HL-60 (cell line): Measurements from ENCODE around the gene TPPP2.

ENCODE experiments used
- DNase-seq, 2 experiments: peaks; one replicate each; pipeline ENCODE4 v3.0.0-alpha.2; 2010 to 2020; ENCODE audit warnings: low read depth in 1 of 2, low spot score in 1 of 2
- H3K27ac ChIP-seq: fragments of 250-450 bp; sonication (Bioruptor Pico); replicated peaks from 2 replicates; pipeline ENCODE4 v1.5.1; 2020; ENCODE audit warnings: mild to moderate bottlenecking, moderate library complexity
- H3K27me3 ChIP-seq: fragments of 250-450 bp; sonication (Bioruptor Pico); 2 replicates; pipeline ENCODE4 v1.5.1; 2021; ENCODE audit warnings: mild to moderate bottlenecking, moderate library complexity; ENCODE audit not compliant: insufficient read depth, poor library complexity, severe bottlenecking
- H3K4me3 ChIP-seq: replicated peaks from 2 replicates; pipeline ENCODE4 v1.5.1; 2011; ENCODE audit warnings: mild to moderate bottlenecking, control low read depth, low read length; ENCODE audit not compliant: insufficient read depth
- GABPA ChIP-seq: IDR thresholded peaks from 2 replicates; pipeline ENCODE4 v1.6.1; 2012; ENCODE audit warnings: low read depth
- POLR2AphosphoS5 ChIP-seq: IDR thresholded peaks from 2 replicates; pipeline ENCODE4 v1.6.1; 2012; ENCODE audit warnings: low read depth
- SPI1 ChIP-seq: IDR thresholded peaks from 2 replicates; pipeline ENCODE4 v1.6.1; 2012; ENCODE audit warnings: low read depth, mild to moderate bottlenecking, borderline replicate concordance
- TF ChIP-seq, protein P1 (sequence below): IDR thresholded peaks from 2 replicates; pipeline ENCODE4 v1.6.1; 2012; ENCODE audit warnings: low read depth; ENCODE audit not compliant: insufficient replicate concordance
- TF ChIP-seq, protein P2 (sequence below): IDR thresholded peaks from one replicate; pipeline ENCODE4 v1.5.1; 2011; ENCODE audit warnings: low read length, control low read depth, inconsistent platforms; ENCODE audit not compliant: insufficient read depth

The TPPP2 gene

DNA sequence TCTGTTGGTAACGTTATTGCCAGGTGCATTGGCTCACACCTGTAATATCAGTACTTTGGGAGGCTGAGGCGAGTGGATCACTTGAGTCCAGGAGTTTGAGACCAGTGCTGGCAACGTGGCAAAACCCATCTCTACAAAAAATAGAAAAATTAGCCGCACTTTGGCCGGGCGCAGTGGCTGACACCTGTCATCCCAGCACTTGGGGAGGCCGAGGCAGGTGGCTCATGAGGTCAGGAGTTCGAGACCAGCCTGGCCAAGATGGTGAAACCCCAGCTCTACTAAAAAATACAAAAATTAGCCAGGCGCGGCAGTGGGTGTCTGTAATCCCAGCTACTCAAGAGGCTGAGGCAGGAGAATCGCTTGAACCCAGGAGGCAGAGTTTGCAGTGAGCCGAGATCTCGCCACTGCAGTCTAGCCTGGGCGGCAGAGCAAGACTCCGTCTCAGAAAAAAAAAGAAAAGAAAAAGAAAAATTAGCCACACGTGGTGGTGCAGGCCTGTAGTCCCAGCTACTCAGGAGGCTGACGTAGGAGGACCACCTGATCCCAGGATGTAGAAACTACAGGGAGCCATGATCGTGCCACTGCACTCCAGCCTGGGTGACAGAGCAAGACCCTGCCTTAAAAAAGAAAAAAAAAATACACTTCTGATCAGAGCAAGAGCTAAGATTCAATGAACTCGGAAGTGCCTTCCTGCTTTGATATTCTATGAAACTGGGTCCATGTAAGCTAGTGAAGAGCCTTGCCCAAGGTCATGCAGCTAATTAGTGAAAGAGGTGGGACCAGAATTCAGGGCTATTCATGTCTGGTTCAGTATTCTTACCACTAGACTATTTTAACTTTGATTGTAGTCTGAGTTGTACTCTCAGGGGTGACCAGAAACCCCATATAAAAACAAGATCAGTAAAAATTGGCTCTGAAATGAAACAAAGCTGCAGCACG lies 23.4 kb downstream of the TPPP2 start:
- Histone ChIP-seq H3K27ac (no peak overlapping the region), H3K4me3 (no peak overlapping the region), H3K27me3 (no peaks in the 10 kb centered on the region)
- TF ChIP-seq POLR2AphosphoS5 (no peak), GABPA (no peak), SPI1 (no peak)
- TF ChIP-seq, protein P1, sequence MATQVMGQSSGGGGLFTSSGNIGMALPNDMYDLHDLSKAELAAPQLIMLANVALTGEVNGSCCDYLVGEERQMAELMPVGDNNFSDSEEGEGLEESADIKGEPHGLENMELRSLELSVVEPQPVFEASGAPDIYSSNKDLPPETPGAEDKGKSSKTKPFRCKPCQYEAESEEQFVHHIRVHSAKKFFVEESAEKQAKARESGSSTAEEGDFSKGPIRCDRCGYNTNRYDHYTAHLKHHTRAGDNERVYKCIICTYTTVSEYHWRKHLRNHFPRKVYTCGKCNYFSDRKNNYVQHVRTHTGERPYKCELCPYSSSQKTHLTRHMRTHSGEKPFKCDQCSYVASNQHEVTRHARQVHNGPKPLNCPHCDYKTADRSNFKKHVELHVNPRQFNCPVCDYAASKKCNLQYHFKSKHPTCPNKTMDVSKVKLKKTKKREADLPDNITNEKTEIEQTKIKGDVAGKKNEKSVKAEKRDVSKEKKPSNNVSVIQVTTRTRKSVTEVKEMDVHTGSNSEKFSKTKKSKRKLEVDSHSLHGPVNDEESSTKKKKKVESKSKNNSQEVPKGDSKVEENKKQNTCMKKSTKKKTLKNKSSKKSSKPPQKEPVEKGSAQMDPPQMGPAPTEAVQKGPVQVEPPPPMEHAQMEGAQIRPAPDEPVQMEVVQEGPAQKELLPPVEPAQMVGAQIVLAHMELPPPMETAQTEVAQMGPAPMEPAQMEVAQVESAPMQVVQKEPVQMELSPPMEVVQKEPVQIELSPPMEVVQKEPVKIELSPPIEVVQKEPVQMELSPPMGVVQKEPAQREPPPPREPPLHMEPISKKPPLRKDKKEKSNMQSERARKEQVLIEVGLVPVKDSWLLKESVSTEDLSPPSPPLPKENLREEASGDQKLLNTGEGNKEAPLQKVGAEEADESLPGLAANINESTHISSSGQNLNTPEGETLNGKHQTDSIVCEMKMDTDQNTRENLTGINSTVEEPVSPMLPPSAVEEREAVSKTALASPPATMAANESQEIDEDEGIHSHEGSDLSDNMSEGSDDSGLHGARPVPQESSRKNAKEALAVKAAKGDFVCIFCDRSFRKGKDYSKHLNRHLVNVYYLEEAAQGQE: no peak
- TF ChIP-seq, protein P2, sequence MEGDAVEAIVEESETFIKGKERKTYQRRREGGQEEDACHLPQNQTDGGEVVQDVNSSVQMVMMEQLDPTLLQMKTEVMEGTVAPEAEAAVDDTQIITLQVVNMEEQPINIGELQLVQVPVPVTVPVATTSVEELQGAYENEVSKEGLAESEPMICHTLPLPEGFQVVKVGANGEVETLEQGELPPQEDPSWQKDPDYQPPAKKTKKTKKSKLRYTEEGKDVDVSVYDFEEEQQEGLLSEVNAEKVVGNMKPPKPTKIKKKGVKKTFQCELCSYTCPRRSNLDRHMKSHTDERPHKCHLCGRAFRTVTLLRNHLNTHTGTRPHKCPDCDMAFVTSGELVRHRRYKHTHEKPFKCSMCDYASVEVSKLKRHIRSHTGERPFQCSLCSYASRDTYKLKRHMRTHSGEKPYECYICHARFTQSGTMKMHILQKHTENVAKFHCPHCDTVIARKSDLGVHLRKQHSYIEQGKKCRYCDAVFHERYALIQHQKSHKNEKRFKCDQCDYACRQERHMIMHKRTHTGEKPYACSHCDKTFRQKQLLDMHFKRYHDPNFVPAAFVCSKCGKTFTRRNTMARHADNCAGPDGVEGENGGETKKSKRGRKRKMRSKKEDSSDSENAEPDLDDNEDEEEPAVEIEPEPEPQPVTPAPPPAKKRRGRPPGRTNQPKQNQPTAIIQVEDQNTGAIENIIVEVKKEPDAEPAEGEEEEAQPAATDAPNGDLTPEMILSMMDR: no peak
- no peak for DNase-seq

DNA sequence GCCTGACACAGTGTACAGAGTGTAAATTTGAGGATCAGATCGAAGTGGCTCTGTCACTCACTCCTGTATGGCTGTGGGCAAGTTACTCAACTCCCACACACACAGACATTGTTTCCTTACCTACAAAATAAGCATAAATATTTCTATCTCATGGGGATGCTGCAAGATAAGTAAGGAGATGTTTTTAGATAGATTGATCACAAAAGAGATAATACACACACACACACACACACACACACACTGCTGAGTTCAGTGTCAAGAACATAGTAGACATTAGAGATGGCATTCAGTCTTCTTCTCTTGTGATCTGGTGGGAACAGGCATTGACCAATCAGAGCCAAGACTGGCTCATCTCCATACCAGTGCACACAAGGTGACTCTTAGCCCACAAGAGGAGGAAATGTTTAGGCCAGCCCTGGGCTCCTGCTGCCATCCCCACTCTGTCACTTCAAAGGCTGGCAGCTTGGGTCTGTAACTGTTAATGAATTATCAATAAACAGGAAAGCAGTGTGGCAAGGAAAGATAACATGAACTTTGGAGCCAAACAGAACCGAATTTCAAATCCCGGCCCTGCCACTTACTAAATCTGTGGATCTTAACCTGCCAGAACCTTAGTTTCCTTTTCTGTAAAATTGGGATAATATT lies 24.2 kb downstream of the TPPP2 start:
- no peak for DNase-seq
- TF ChIP-seq POLR2AphosphoS5: no peak
- TF ChIP-seq, protein P2: no peak
- TF ChIP-seq, protein P1: no peak
- TF ChIP-seq GABPA: no peak
- TF ChIP-seq SPI1: no peak

DNA sequence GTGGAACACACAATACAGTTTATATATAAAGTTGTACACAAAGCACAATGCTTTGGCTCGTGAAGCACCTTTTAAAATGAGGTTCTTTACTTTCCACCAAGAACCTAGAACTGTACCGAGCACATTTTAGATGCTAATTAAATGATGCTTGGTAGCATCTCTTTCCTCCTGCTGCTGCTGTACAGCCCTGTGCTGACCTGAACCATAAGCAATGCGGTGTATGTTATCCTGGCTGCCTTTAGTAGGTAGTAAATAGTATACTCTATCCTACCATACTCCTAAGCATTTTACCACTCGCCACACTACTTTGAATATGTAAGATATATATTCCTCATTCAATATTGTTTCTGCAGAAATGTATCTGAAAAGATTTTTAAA lies 24.7 kb downstream of the TPPP2 start:
- no peak for DNase-seq

More for the DNA sequence above, 24.2 kb downstream of the TPPP2 start:
- no peak overlapping the region for H3K27ac ChIP-seq
- no peaks in the 10 kb centered on the region for H3K27me3 ChIP-seq
- no peak overlapping the region for H3K4me3 ChIP-seq

More for the DNA sequence above, 24.7 kb downstream of the TPPP2 start:
- Histone ChIP-seq H3K27me3 (no peaks in the 10 kb centered on the region), H3K27ac (no peak overlapping the region), H3K4me3 (no peak overlapping the region)
- TF ChIP-seq GABPA: no peak
- TF ChIP-seq SPI1: no peak
- no peak for TF ChIP-seq POLR2AphosphoS5
- TF ChIP-seq, protein P2: no peak
- TF ChIP-seq, protein P1: no peak
